Ramos (cell line): ENCODE data around the gene COA8.

ENCODE experiments used
- in situ Hi-C: fragments of 300-500 bp; cut with MboI; formaldehyde crosslinking; loops from one replicate; pipeline ENCODE4 v1.14.3; 2022; ENCODE audit warnings: low sequenced_read_pairs; ENCODE audit not compliant: unreplicated experiment

Gene COA8

GRCh38 chr14:103561381-103562178, 1.2 kb upstream of the COA8 start:
- in situ Hi-C loops = no loop called here

- in situ Hi-C loops = no loop called here
Measured at GRCh38 chr14:103562179-103562428, 656 bp upstream of the COA8 start.

- in situ Hi-C loops = no loop called here
Measured at GRCh38 chr14:103563226-103563620, 463 bp downstream of the COA8 start.

GRCh38 chr14:103563844-103564505, 1.2 kb downstream of the COA8 start:
- in situ Hi-C loops = no loop called here

- in situ Hi-C loops = no loop called here
Measured at GRCh38 chr14:103568952-103569351, 6.2 kb downstream of the COA8 start.

GRCh38 chr14:103569408-103569807, 6.6 kb downstream of the COA8 start:
- in situ Hi-C loops = no loop called here

- in situ Hi-C loops = loop anchor here (10.0 kb wide), 1 partner anchor 101 kb away; no protein-coding TSS in a partner anchor
Measured at GRCh38 chr14:103574104-103574503, 11.3 kb downstream of the COA8 start.

GRCh38 chr14:103574707-103575285, 12.0 kb downstream of the COA8 start:
- in situ Hi-C loops = loop anchor here (10.0 kb wide), 1 partner anchor 100 kb away; no protein-coding TSS in a partner anchor

- in situ Hi-C loops = loop anchor here (10.0 kb wide), 1 partner anchor 98 kb away; no protein-coding TSS in a partner anchor
Measured at GRCh38 chr14:103576371-103577024, 13.7 kb downstream of the COA8 start.

- in situ Hi-C loops = loop anchor here (10.0 kb wide), 1 partner anchor 96 kb away; no protein-coding TSS in a partner anchor
Measured at GRCh38 chr14:103578401-103579075, 15.8 kb downstream of the COA8 start.

- in situ Hi-C loops = no loop called here
Measured at GRCh38 chr14:103581206-103581605, 18.4 kb downstream of the COA8 start.

GRCh38 chr14:103581954-103582703, 19.4 kb downstream of the COA8 start:
- in situ Hi-C loops = no loop called here

GRCh38 chr14:103584326-103584915, 21.7 kb downstream of the COA8 start:
- in situ Hi-C loops = no loop called here

GRCh38 chr14:103593577-103593976, 30.8 kb downstream of the COA8 start:
- in situ Hi-C loops = no loop called here

GRCh38 chr14:103594265-103594664, 31.5 kb downstream of the COA8 start:
- in situ Hi-C loops = no loop called here

GRCh38 chr14:103597623-103598377, 35.0 kb downstream of the COA8 start:
- in situ Hi-C loops = no loop called here

GRCh38 chr14:103600503-103600902, 37.7 kb downstream of the COA8 start:
- in situ Hi-C loops = no loop called here

- in situ Hi-C loops = no loop called here
Measured at GRCh38 chr14:103604620-103605019, 41.9 kb downstream of the COA8 start.
